H9 (cell line): Measurements from ENCODE around the gene OR5I1. TPM values are rescaled to one million over a fixed set of nuclear protein-coding genes. Genes with fewer than 3 reads are reported as not detected.

ENCODE experiments used
- DNase-seq: peaks from one replicate; pipeline ENCODE4 v3.0.0-alpha.2; 2017
- H2AFZ ChIP-seq: one replicate; pipeline ENCODE4 v1.6.1; 2013; ENCODE audit warnings: mild to moderate bottlenecking, low read length, control low read depth, moderate library complexity
- H2AK5ac ChIP-seq: 2 replicates; pipeline ENCODE4 v1.6.1; 2013; ENCODE audit warnings: low read length, control low read depth, mixed read lengths; ENCODE audit not compliant: insufficient read length
- H2BK120ac ChIP-seq: one replicate; pipeline ENCODE4 v1.6.1; 2013; ENCODE audit warnings: low read depth, mild to moderate bottlenecking, low read length, control low read depth, inconsistent platforms; ENCODE audit not compliant: poor library complexity, severe bottlenecking
- H2BK12ac ChIP-seq: 2 replicates; pipeline ENCODE4 v1.6.1; 2013; ENCODE audit warnings: low read length, control low read depth, mixed read lengths, low read depth; ENCODE audit not compliant: insufficient read length
- H2BK15ac ChIP-seq: 2 replicates; pipeline ENCODE4 v1.6.1; 2013; ENCODE audit warnings: low read depth, low read length, control low read depth
- H2BK20ac ChIP-seq: one replicate; pipeline ENCODE4 v1.6.1; 2013; ENCODE audit warnings: low read depth, mild to moderate bottlenecking, low read length, control low read depth, inconsistent platforms; ENCODE audit not compliant: poor library complexity, severe bottlenecking
- H2BK5ac ChIP-seq: 2 replicates; pipeline ENCODE4 v1.6.1; 2013; ENCODE audit warnings: low read length, control low read depth, mixed read lengths; ENCODE audit not compliant: insufficient read length
- H3K14ac ChIP-seq: 2 replicates; pipeline ENCODE4 v1.6.1; 2013; ENCODE audit warnings: low read length, control low read depth; ENCODE audit not compliant: insufficient read depth
- H3K18ac ChIP-seq: 2 replicates; pipeline ENCODE4 v1.6.1; 2013; ENCODE audit warnings: low read depth, mild to moderate bottlenecking, mixed read lengths, low read length, control low read depth; ENCODE audit not compliant: insufficient read length
- H3K23ac ChIP-seq: 2 replicates; pipeline ENCODE4 v1.6.1; 2013; ENCODE audit warnings: low read length, control low read depth, mixed read lengths, low read depth; ENCODE audit not compliant: insufficient read length
- H3K23me2 ChIP-seq: 2 replicates; pipeline ENCODE4 v1.6.1; 2013; ENCODE audit warnings: low read depth, mild to moderate bottlenecking, mixed read lengths, low read length, control low read depth; ENCODE audit not compliant: insufficient read length, poor library complexity, severe bottlenecking
- H3K27ac ChIP-seq: 2 replicates; pipeline ENCODE4 v1.5.1; 2013; ENCODE audit warnings: low read length, control low read depth, mixed read lengths, low read depth; ENCODE audit not compliant: insufficient read length
- H3K27me3 ChIP-seq: 2 replicates; pipeline ENCODE4 v1.6.1; 2013; ENCODE audit warnings: low read length, control low read depth, inconsistent platforms; ENCODE audit not compliant: insufficient read depth
- H3K4ac ChIP-seq: 2 replicates; pipeline ENCODE4 v1.6.1; 2013; ENCODE audit warnings: low read depth, mild to moderate bottlenecking, control low read depth, inconsistent platforms, low read length, moderate library complexity
- H3K4me1 ChIP-seq: 2 replicates; pipeline ENCODE4 v1.6.1; 2013; ENCODE audit warnings: low read length, control low read depth, inconsistent platforms; ENCODE audit not compliant: insufficient read depth
- H3K4me2 ChIP-seq: 2 replicates; pipeline ENCODE4 v1.6.1; 2013; ENCODE audit warnings: low read length, control low read depth, mixed read lengths; ENCODE audit not compliant: insufficient read length, insufficient read depth
- H3K56ac ChIP-seq: 2 replicates; pipeline ENCODE4 v1.6.1; 2013; ENCODE audit warnings: low read depth, mild to moderate bottlenecking, mixed read lengths, low read length, control low read depth; ENCODE audit not compliant: insufficient read length
- H3K79me1 ChIP-seq: 2 replicates; pipeline ENCODE4 v1.6.1; 2013; ENCODE audit warnings: low read depth, mild to moderate bottlenecking, moderate library complexity, low read length, control low read depth, inconsistent platforms; ENCODE audit not compliant: insufficient read depth, poor library complexity, severe bottlenecking
- H3K79me2 ChIP-seq: 2 replicates; pipeline ENCODE4 v1.6.1; 2013; ENCODE audit warnings: low read length, control low read depth, inconsistent platforms; ENCODE audit not compliant: insufficient read depth
- H3K9ac ChIP-seq: 2 replicates; pipeline ENCODE4 v1.6.1; 2013; ENCODE audit warnings: low read length, control low read depth, mixed read lengths; ENCODE audit not compliant: insufficient read length; ENCODE audit errors: extremely low read depth
- H3K9me3 ChIP-seq: one replicate; pipeline ENCODE4 v1.6.1; 2013; ENCODE audit warnings: low read depth, low read length, inconsistent platforms; ENCODE audit not compliant: control insufficient read depth
- H3T11ph ChIP-seq: one replicate; pipeline ENCODE4 v1.6.1; 2013; ENCODE audit warnings: mild to moderate bottlenecking, low read length, control low read depth, inconsistent platforms
- H4K20me1 ChIP-seq: one replicate; pipeline ENCODE4 v1.6.1; 2013; ENCODE audit not compliant: control insufficient read depth, insufficient read length, insufficient read depth
- H4K5ac ChIP-seq: 2 replicates; pipeline ENCODE4 v1.6.1; 2013; ENCODE audit warnings: low read depth, mild to moderate bottlenecking, mixed read lengths, low read length, control low read depth; ENCODE audit not compliant: insufficient read length
- H4K8ac ChIP-seq: replicated peaks from 2 replicates; pipeline ENCODE4 v1.6.1; 2013; ENCODE audit warnings: low read length, control low read depth, mixed read lengths, low read depth; ENCODE audit not compliant: insufficient read length
- H4K91ac ChIP-seq: 2 replicates; pipeline ENCODE4 v1.6.1; 2013; ENCODE audit warnings: low read depth, mild to moderate bottlenecking, moderate library complexity, mixed read lengths, low read length, control low read depth; ENCODE audit not compliant: insufficient read length
- H3K27ac Mint-ChIP-seq, 3 experiments: 2 replicates in 2 of 3; 3 replicates in 1 of 3; pipeline ENCODE4 v1.8.0; 2020 to 2021; ENCODE audit warnings: mixed read lengths in 3 of 3, mild to moderate bottlenecking in 1 of 3, moderate library complexity in 1 of 3
- H3K27me3 Mint-ChIP-seq: 2 replicates; pipeline ENCODE4 v1.8.0; 2021; ENCODE audit warnings: low read depth, mild to moderate bottlenecking, moderate library complexity, mixed read lengths
- H3K36me3 Mint-ChIP-seq, 3 experiments: 2 replicates in 2 of 3; 3 replicates in 1 of 3; pipeline ENCODE4 v1.8.0; 2020 to 2021; ENCODE audit warnings: low read depth in 3 of 3, mixed read lengths in 3 of 3; ENCODE audit not compliant: insufficient read depth in 1 of 3
- H3K4me1 Mint-ChIP-seq, 2 experiments: 2 replicates each; pipeline ENCODE4 v1.8.0; 2020; ENCODE audit warnings: mixed read lengths in 2 of 2
- H3K4me3 Mint-ChIP-seq, 2 experiments: 2 replicates in 1 of 2; 3 replicates in 1 of 2; pipeline ENCODE4 v1.8.0; 2020 to 2021; ENCODE audit warnings: mild to moderate bottlenecking in 2 of 2, mixed read lengths in 2 of 2, moderate library complexity in 1 of 2
- H3K9me3 Mint-ChIP-seq, 2 experiments: 2 replicates in 1 of 2; 3 replicates in 1 of 2; pipeline ENCODE4 v1.8.0; 2020; ENCODE audit warnings: mild to moderate bottlenecking in 2 of 2, mixed read lengths in 2 of 2, moderate library complexity in 1 of 2
- CTCF ChIP-seq: fragments of 200-600 bp; sonication (generic); conservative IDR thresholded peaks from 3 replicates; pipeline ENCODE4 v1.8.0; 2021; ENCODE audit warnings: antibody characterized with exemption, mild to moderate bottlenecking
- WGBS: extraction: QIAGEN DNeasy Blood & Tissue Kit; methylation state at CpG from one replicate; pipeline ENCODE4 v1.1.7; 2013; ENCODE audit warnings: missing lambda C conversion rate, low lambda C conversion rate, mixed read lengths; ENCODE audit not compliant: insufficient read length; ENCODE audit errors: extremely low coverage; 5-methylcytosine and 5-hydroxymethylcytosine counted together
- total RNA-seq: library from RNA; stranded (reverse); gene quantifications from 2 replicates; pipeline ENCODE4 v1.2.1, GENCODE V29; 2021

OR5I1 gene
- total RNA-seq, 1 experiment from 2014 or later, result not detected

- H4K20me1 ChIP-seq, result no peaks in the 10 kb centered on the region
- peaks cover 10% of the 10 kb centered on the region in 2 experiments for H3K4me1 Mint-ChIP-seq
- H3K4me2 ChIP-seq, result no peak within 1 kb of the TSS
- DNase-seq, result no peak
- H3K18ac ChIP-seq, result no peak within 1 kb of the TSS
- no peak within 1 kb of the TSS for H4K5ac ChIP-seq
- H3K9me3 Mint-ChIP-seq, result peaks cover 0 to 19% of the 10 kb centered on the region in 2 experiments; a peak in 4 of 5 replicates
- H2AFZ ChIP-seq, result no peak within 1 kb of the TSS
- H2BK5ac ChIP-seq, result no peak within 1 kb of the TSS
- H3K23me2 ChIP-seq, result no peaks in the 10 kb centered on the region
- no peak within 1 kb of the TSS for H2BK120ac ChIP-seq
- H3K4me3 Mint-ChIP-seq, result no peak within 1 kb of the TSS
- no peak within 1 kb of the TSS for H3K27ac ChIP-seq
- no peak within 1 kb of the TSS for H4K8ac ChIP-seq
- no peak within 1 kb of the TSS for H3K4ac ChIP-seq
- no peaks in the 10 kb centered on the region for H3K27me3 ChIP-seq
- H2BK12ac ChIP-seq, result no peak within 1 kb of the TSS
- H3K36me3 Mint-ChIP-seq, result peaks cover 0 to 3% (median 0%) of the 10 kb centered on the region in 3 experiments; a peak in 1 of 7 replicates
- H3K27ac Mint-ChIP-seq, result no peak within 1 kb of the TSS
- no peak within 1 kb of the TSS for H2AK5ac ChIP-seq
- no peaks in the 10 kb centered on the region; the same call in 1 of the 2 replicates for H3K4me1 ChIP-seq
- no peak within 1 kb of the TSS for H3K56ac ChIP-seq
- no peak for TF ChIP-seq CTCF
- H2BK20ac ChIP-seq, result no peak within 1 kb of the TSS
- no peak within 1 kb of the TSS for H4K91ac ChIP-seq
- no peaks in the 10 kb centered on the region for H3K27me3 Mint-ChIP-seq
- H3K9ac ChIP-seq, result no peak within 1 kb of the TSS
- H2BK15ac ChIP-seq, result no peak within 1 kb of the TSS
- H3K14ac ChIP-seq, result no peak within 1 kb of the TSS
- H3K79me2 ChIP-seq, result no peaks in the 10 kb centered on the region
- no peaks in the 10 kb centered on the region for H3K9me3 ChIP-seq
- no CpG with 5 or more reads among the region's 2 CpGs for WGBS
- H3K79me1 ChIP-seq, result no peaks in the 10 kb centered on the region
- H3T11ph ChIP-seq, result no peak within 1 kb of the TSS
- no peak within 1 kb of the TSS for H3K23ac ChIP-seq
Observed at GRCh38 chr11:55969845-55970244, 33.6 kb upstream of the OR5I1 start, which contains the start of gene OR10AG1. Gene OR10AG1, minus strand, starts transcription at chr11:55969945. Its CDS starts 38 bp downstream, at chr11:55969907.
